Endothelial cell of umbilical vein (primary cell): Measurements from ENCODE around the gene PRSS33. TPM values are rescaled to one million over a fixed set of nuclear protein-coding genes. Genes with fewer than 3 reads are reported as not detected.

Source experiments
- BruUV-seq: library from RNA; stranded (reverse); fragments of 400-500 nt; replicated peaks from 2 replicates; lab custom pipeline; 2021; lab: Mats Ljungman, UMichigan
- CTCF ChIA-PET: fragments of 300-600, 350-600 bp; sonication (Branson Sonifier 250); formaldehyde crosslinking; loops from one replicate; lab custom pipeline; 2021; ENCODE audit warnings: antibody characterized with exemption, inconsistent platforms; lab: Charles Lee
- POLR2A ChIA-PET: fragments of 300-600, 350-600 bp; sonication (Branson Sonifier 250); formaldehyde crosslinking; loops from one replicate; lab custom pipeline; 2021; ENCODE audit warnings: antibody characterized with exemption, inconsistent platforms; lab: Charles Lee
- DNase-seq: peaks from one replicate; pipeline ENCODE4 v3.0.0-alpha.2; 2011; ENCODE audit warnings: low read depth, low spot score
- FAIRE-seq: peaks from 2 replicates; lab custom pipeline; 2011; peaks lifted over from hg19 to GRCh38; lab: Jason Lieb, UNC
- H2AFZ ChIP-seq: 2 replicates; pipeline ENCODE4 v1.6.0; 2012; ENCODE audit warnings: low read depth, low read length, control low read depth, inconsistent platforms
- H3K27ac ChIP-seq: 2 replicates; pipeline ENCODE4 v1.5.1; 2011; ENCODE audit warnings: low read depth, mild to moderate bottlenecking, control low read depth, low read length, moderate library complexity; ENCODE audit not compliant: insufficient read depth
- H3K27me3 ChIP-seq, 2 experiments: 2 replicates each; pipeline versions ENCODE4 v1.6.0 to v1.6.1; 2011; ENCODE audit warnings: low read length in 2 of 2, mixed read lengths in 1 of 2; ENCODE audit not compliant: control insufficient read depth in 2 of 2, insufficient read depth in 2 of 2
- H3K36me3 ChIP-seq, 2 experiments: 2 replicates in 1 of 2; 3 replicates in 1 of 2; pipeline ENCODE4 v1.5.1; 2011; ENCODE audit warnings: low read length in 2 of 2, mild to moderate bottlenecking in 1 of 2, moderate library complexity in 1 of 2; ENCODE audit not compliant: control insufficient read depth in 2 of 2, insufficient read depth in 2 of 2; ENCODE audit errors: extremely low read depth in 1 of 2
- H3K4me1 ChIP-seq: 3 replicates; pipeline ENCODE4 v1.5.1; 2011; ENCODE audit warnings: mild to moderate bottlenecking, low read length; ENCODE audit not compliant: control insufficient read depth, insufficient read depth; ENCODE audit errors: extremely low read depth
- H3K4me2 ChIP-seq: 2 replicates; pipeline ENCODE4 v1.6.1; 2011; ENCODE audit warnings: low read length, control low read depth, mixed read lengths; ENCODE audit not compliant: insufficient read depth
- H3K4me3 ChIP-seq, 3 experiments: fragments of 200-600 bp in 1 of 3; sonication (generic), shearing (Covaris generic) in 1 of 3; replicated peaks in 1 of 3; 2 replicates each; pipeline ENCODE4 v1.5.1; 2011 to 2016; ENCODE audit warnings: control low read depth in 3 of 3, low read length in 3 of 3, mild to moderate bottlenecking in 2 of 3, inconsistent platforms in 1 of 3, low read depth in 1 of 3, moderate library complexity in 1 of 3; ENCODE audit not compliant: insufficient read depth in 1 of 3
- H3K79me2 ChIP-seq: 2 replicates; pipeline ENCODE4 v1.6.0; 2012; ENCODE audit warnings: low read length, inconsistent platforms; ENCODE audit not compliant: control insufficient read depth, insufficient read depth
- H3K9ac ChIP-seq: replicated peaks from 2 replicates; pipeline ENCODE3; 2011; ENCODE audit warnings: low read length, control low read depth; ENCODE audit not compliant: insufficient read depth; ENCODE audit errors: extremely low read depth
- H3K9me1 ChIP-seq: replicated peaks from 3 replicates; pipeline ENCODE4 v1.6.0; 2011; ENCODE audit warnings: mild to moderate bottlenecking, low read length; ENCODE audit not compliant: control insufficient read depth, insufficient read depth; ENCODE audit errors: extremely low read depth
- H3K9me3 ChIP-seq: replicated peaks from 2 replicates; pipeline ENCODE4 v1.5.1; 2012; ENCODE audit warnings: low read length, inconsistent platforms; ENCODE audit not compliant: control insufficient read depth, insufficient read depth
- H4K20me1 ChIP-seq: replicated peaks from 2 replicates; pipeline ENCODE3; 2011; ENCODE audit warnings: mild to moderate bottlenecking, low read length; ENCODE audit not compliant: control insufficient read depth, insufficient read depth; ENCODE audit errors: extremely low read depth
- EZH2 ChIP-seq: IDR thresholded peaks from 2 replicates; pipeline ENCODE4 v1.6.1; 2012; ENCODE audit warnings: borderline replicate concordance, low read depth, mild to moderate bottlenecking, moderate library complexity, low read length, inconsistent platforms; ENCODE audit not compliant: severe bottlenecking
- FOS ChIP-seq: IDR thresholded peaks from 2 replicates; pipeline ENCODE4 v1.6.1; 2011; ENCODE audit warnings: mild to moderate bottlenecking, low read length, moderate library complexity, borderline replicate concordance; ENCODE audit not compliant: insufficient read depth
- GATA2 ChIP-seq: IDR thresholded peaks from 2 replicates; pipeline ENCODE4 v1.7.0; 2011; ENCODE audit warnings: low read depth, mild to moderate bottlenecking, moderate library complexity, mixed read lengths, low read length; ENCODE audit not compliant: insufficient read length, insufficient read depth
- JUN ChIP-seq: IDR thresholded peaks from 2 replicates; pipeline ENCODE4 v1.6.1; 2011; ENCODE audit warnings: borderline replicate concordance, low read depth; ENCODE audit not compliant: insufficient read length, insufficient read depth
- MAX ChIP-seq: IDR thresholded peaks from 2 replicates; pipeline ENCODE4 v1.6.1; 2011; ENCODE audit not compliant: insufficient read depth, insufficient read length
- MYC ChIP-seq: IDR thresholded peaks from one replicate; pipeline ENCODE4 v1.6.1; 2011; ENCODE audit warnings: mild to moderate bottlenecking, low read depth, low read length
- POLR2A ChIP-seq: IDR thresholded peaks from 2 replicates; pipeline ENCODE4 v1.6.1; 2012; ENCODE audit warnings: low read depth, mild to moderate bottlenecking, control low read depth, low read length
- POLR2AphosphoS5 ChIP-seq: IDR thresholded peaks from 2 replicates; pipeline ENCODE4 v1.6.1; 2012; ENCODE audit warnings: low read depth, mild to moderate bottlenecking, control low read depth, low read length, moderate library complexity; ENCODE audit not compliant: insufficient read depth
- dilution Hi-C: fragments of 300-500 bp; cut with MboI; formaldehyde crosslinking; loops from one replicate; pipeline ENCODE4 v1.15.0; 2019; ENCODE audit warnings: low sequenced_read_pairs; ENCODE audit not compliant: extremely low pct_ligation_motif_present
- intact Hi-C: fragments of 100-400 bp; cut with micrococcal nuclease; formaldehyde crosslinking; loops from one replicate; pipeline ENCODE4 v1.10.0; 2022
- polyA plus RNA-seq, 4 experiments: library from polyadenylated mRNA; depleted of rRNA in 3 of 4; stranded (reverse) in 3 of 4; unstranded in 1 of 4; fragments of >200 nt; gene quantifications; 2 replicates each; pipeline versions ENCODE4 v1.2.1 to v1.2.3, GENCODE V29; 2011 to 2012; ENCODE audit warnings: missing spikeins in 1 of 4
- total RNA-seq: library from RNA; stranded (reverse); gene quantifications from 2 replicates; pipeline ENCODE4 v1.2.3, GENCODE V29; 2021
- TF ChIP-seq, protein P1 (sequence below), 2 donors: IDR thresholded peaks; 1 replicate in 1 of 2; 2 replicates in 1 of 2; pipeline ENCODE4 v1.5.1; 2011; ENCODE audit warnings: low read length in 2 of 2, mild to moderate bottlenecking in 2 of 2, moderate library complexity in 2 of 2, control low read depth in 1 of 2, inconsistent platforms in 1 of 2, low read depth in 1 of 2; ENCODE audit not compliant: insufficient read depth in 1 of 2; ENCODE audit errors: extremely low read depth in 1 of 2

The PRSS33 gene
- total and polyA plus RNA-seq, 2 donors (not counting 3 experiments of a cell fraction or from before 2014, with no cell fraction given): not detected

DNA sequence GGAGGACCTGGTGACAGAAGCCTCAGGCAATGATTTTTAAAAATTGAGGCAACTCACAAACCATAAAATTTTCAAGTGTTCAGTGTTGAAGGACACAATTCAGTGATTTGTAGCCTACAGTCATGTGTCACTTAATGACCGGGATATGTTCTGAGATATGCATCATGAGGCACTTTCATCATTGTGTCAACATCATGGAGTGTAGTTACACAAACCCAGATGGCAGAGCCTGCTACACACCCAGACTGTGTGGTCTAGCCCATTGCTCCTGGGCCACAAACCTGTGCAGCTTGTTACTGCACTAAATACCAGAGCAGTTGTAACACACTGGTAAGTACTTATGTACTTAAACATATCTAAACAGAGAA lies 12.5 kb upstream of the PRSS33 start:
- dilution Hi-C loops: no loop called here
- no peak for DNase-seq

More for the DNA sequence above, 12.5 kb upstream of the PRSS33 start:
- H3K4me2 ChIP-seq: no peak overlapping the region
- H2AFZ ChIP-seq: no peak overlapping the region
- no TSS peak for BruUV-seq
- H3K27me3 ChIP-seq: peaks cover 5 to 12% of the 10 kb centered on the region in 2 experiments
- ChIA-PET POLR2A (no interaction called here), CTCF (interaction anchor here (0.7 to 1.1 kb wide), 2 partner anchors 9 to 12 kb away, joined by 4 to 5 read pairs; no protein-coding TSS in a partner anchor)
- no peak overlapping the region for H3K9ac ChIP-seq
- no peak overlapping the region for H3K4me3 ChIP-seq
- FAIRE-seq: no peak
- H3K79me2 ChIP-seq: no peaks in the 10 kb centered on the region
- H3K4me1 ChIP-seq: no peaks in the 10 kb centered on the region
- H3K36me3 ChIP-seq: no peaks in the 10 kb centered on the region
- no peaks in the 10 kb centered on the region for H4K20me1 ChIP-seq
- no peaks in the 10 kb centered on the region for H3K9me1 ChIP-seq
- no peak overlapping the region for H3K27ac ChIP-seq
- no peaks in the 10 kb centered on the region for H3K9me3 ChIP-seq
- intact Hi-C loops: no loop called here
- TF ChIP-seq POLR2AphosphoS5 (no peak), GATA2 (no peak), MYC (no peak), JUN (no peak), EZH2 (no peak), POLR2A (no peak), FOS (no peak), MAX (no peak)
- TF ChIP-seq, protein P1, sequence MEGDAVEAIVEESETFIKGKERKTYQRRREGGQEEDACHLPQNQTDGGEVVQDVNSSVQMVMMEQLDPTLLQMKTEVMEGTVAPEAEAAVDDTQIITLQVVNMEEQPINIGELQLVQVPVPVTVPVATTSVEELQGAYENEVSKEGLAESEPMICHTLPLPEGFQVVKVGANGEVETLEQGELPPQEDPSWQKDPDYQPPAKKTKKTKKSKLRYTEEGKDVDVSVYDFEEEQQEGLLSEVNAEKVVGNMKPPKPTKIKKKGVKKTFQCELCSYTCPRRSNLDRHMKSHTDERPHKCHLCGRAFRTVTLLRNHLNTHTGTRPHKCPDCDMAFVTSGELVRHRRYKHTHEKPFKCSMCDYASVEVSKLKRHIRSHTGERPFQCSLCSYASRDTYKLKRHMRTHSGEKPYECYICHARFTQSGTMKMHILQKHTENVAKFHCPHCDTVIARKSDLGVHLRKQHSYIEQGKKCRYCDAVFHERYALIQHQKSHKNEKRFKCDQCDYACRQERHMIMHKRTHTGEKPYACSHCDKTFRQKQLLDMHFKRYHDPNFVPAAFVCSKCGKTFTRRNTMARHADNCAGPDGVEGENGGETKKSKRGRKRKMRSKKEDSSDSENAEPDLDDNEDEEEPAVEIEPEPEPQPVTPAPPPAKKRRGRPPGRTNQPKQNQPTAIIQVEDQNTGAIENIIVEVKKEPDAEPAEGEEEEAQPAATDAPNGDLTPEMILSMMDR (IDR thresholded peaks at IDR 0.05; ENCODE audit: extremely low read depth in 1 of 2, insufficient read depth in 1 of 2, low read depth in 1 of 2, low read length in 2 of 2): no peak
